ENCODE results near the gene NPPA.

The NPPA gene

DNA sequence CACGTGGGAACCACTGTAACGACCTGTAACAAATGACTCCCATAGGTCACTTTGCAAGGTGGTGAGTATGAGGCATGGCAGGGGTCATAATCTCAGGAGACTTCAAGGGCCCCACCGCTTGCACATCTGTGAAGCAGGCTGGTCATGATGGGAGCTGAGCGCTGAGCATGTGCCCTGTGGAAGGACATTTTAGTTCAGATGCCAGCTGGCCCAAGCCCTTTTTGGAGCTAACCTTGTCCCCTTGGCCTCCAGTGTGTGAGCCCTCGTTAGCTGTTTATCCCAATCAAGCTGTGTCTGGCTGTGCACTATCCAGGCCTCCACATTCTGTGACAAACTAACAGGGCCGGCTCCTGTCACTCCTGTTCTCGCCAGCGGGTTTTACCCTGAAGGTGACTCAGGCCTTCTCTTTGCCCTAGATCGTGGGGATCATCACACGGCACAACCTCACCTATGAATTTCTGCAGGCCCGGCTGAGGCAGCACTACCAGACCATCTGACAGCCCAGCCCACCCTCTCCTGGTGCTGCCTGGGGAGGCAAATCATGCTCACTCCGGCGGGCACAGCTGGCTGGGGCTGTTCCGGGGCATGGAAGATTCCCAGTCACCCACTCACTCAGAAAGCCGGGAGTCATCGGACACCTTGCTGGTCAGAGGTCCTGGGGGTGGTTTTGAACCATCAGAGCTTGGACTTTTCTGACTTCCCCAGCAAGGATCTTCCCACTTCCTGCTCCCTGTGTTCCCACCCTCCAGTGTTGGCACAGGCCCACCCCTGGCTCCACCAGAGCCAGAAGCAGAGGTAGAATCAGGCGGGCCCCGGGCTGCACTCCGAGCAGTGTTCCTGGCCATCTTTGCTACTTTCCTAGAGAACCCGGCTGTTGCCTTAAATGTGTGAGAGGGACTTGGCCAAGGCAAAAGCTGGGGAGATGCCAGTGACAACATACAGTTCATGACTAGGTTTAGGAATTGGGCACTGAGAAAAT is 7.6 kb downstream of the NPPA start:
- H3K27ac ChIP-seq, result no peak overlapping the region

DNA sequence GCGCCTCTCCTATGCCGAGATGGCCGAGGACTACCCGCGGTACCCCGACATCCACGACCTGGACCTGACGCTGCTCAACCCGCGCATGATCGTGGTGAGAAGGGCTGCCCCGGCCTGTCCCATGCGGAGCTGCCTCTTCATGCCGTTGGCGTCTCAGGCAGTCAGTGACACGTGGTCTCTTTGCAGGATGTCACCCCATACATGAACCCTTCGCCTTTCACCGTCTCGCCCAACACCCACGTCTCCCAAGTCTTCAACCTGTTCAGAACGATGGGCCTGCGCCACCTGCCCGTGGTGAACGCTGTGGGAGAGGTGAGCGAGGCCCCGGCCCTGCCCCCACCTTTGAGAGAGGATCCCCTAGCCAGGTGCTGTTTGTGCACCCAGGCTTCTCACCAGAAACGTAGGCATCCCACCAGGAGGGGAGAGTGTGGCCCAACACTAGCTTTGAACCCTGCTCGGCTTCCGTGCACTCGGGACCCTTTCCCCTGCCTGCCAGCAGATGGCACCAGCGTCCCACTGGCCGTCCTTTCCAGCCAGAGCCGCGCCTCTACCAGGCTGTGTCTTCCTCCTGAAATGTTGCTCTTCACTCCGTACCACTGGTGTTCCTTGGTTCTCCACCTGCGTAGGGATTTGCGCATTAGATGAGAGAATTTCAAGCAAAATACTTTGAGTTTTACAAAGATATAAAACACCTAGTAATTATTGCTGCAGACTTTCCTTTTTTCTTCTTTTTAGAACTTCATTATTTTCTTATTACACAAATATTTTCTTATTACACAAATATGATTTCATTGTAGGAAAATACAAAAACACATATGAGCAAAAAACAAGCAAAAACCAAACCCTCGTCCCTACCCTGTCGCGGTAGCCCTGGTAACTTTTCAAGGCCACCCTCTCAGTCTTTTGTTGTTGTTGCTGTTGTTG is 9.0 kb downstream of the NPPA start:
- no peak overlapping the region for H3K4me3 ChIP-seq (IDR thresholded peaks at IDR 0.05; ENCODE audit: insufficient read depth, low read depth, low read length)
- no peaks in the 10 kb centered on the region for H3K36me3 ChIP-seq (ENCODE audit: insufficient read depth)
- no peaks in the 10 kb centered on the region for H3K79me2 ChIP-seq (ENCODE audit: insufficient read depth, low read depth)
- H2AFZ ChIP-seq (ENCODE audit: low read depth), result no peak overlapping the region
- no peak overlapping the region for H3K27ac ChIP-seq
- TF ChIP-seq, protein P1, sequence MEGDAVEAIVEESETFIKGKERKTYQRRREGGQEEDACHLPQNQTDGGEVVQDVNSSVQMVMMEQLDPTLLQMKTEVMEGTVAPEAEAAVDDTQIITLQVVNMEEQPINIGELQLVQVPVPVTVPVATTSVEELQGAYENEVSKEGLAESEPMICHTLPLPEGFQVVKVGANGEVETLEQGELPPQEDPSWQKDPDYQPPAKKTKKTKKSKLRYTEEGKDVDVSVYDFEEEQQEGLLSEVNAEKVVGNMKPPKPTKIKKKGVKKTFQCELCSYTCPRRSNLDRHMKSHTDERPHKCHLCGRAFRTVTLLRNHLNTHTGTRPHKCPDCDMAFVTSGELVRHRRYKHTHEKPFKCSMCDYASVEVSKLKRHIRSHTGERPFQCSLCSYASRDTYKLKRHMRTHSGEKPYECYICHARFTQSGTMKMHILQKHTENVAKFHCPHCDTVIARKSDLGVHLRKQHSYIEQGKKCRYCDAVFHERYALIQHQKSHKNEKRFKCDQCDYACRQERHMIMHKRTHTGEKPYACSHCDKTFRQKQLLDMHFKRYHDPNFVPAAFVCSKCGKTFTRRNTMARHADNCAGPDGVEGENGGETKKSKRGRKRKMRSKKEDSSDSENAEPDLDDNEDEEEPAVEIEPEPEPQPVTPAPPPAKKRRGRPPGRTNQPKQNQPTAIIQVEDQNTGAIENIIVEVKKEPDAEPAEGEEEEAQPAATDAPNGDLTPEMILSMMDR (conservative IDR thresholded peaks at IDR 0.05; ENCODE audit: low read depth, low read length), result peak; percentile 93
- no peaks in the 10 kb centered on the region for H4K20me1 ChIP-seq (ENCODE audit: insufficient read depth)
- peaks cover 6% of the 10 kb centered on the region for H3K4me1 ChIP-seq (ENCODE audit: low read depth, poor library complexity, severe bottlenecking)
- H3K9ac ChIP-seq, result no peak overlapping the region
- H3K4me2 ChIP-seq, result no peak overlapping the region
- no peaks in the 10 kb centered on the region for H3K27me3 ChIP-seq (ENCODE audit: insufficient read depth, low read depth)

More for the DNA sequence above, 7.6 kb downstream of the NPPA start:
- Histone ChIP-seq H3K4me3 (IDR thresholded peaks at IDR 0.05; ENCODE audit: insufficient read depth, low read depth, low read length) (no peak overlapping the region), H3K79me2 (ENCODE audit: insufficient read depth, low read depth) (no peaks in the 10 kb centered on the region), H3K36me3 (ENCODE audit: insufficient read depth) (no peaks in the 10 kb centered on the region), H4K20me1 (ENCODE audit: insufficient read depth) (no peaks in the 10 kb centered on the region), H3K27me3 (ENCODE audit: insufficient read depth, low read depth) (no peaks in the 10 kb centered on the region), H3K9ac (no peak overlapping the region), H3K4me2 (no peak overlapping the region), H2AFZ (ENCODE audit: low read depth) (no peak overlapping the region), H3K4me1 (ENCODE audit: low read depth, poor library complexity, severe bottlenecking) (peaks cover 6% of the 10 kb centered on the region)
- TF ChIP-seq, protein P1 (conservative IDR thresholded peaks at IDR 0.05; ENCODE audit: low read depth, low read length), result no peak

DNA sequence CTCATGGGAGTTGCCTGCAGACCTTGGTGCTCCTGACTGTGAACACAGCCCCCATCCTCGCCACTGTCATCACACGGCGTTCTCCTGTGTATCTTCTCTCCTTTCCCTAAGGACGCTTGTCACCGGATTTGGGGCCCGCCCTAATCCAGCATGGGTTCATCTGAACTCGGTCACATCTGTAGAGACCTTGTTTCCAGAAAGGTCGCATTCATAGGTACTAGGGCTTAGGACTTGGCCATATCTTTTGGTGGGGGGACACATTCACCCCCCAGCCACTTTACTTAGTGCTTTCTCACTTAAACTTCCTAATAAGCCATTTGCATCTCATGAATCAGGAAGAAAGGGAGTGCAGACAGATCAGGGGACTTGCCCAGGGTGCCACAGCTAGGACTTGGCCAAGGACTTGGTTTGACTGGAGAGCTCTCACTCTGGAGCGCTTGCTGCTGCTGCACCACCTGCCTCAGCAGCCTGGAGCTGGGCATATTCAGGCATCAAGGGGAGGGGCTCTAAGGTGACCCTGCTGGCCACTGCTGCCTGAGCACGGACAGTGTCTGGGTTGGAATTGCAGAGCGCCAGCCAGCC is 9.7 kb downstream of the NPPA start:
- Histone ChIP-seq H3K27ac (no peak overlapping the region), H3K9ac (no peak overlapping the region), H2AFZ (ENCODE audit: low read depth) (no peak overlapping the region), H3K27me3 (ENCODE audit: insufficient read depth, low read depth) (no peaks in the 10 kb centered on the region), H4K20me1 (ENCODE audit: insufficient read depth) (no peaks in the 10 kb centered on the region), H3K36me3 (ENCODE audit: insufficient read depth) (no peaks in the 10 kb centered on the region), H3K79me2 (ENCODE audit: insufficient read depth, low read depth) (no peaks in the 10 kb centered on the region), H3K4me3 (IDR thresholded peaks at IDR 0.05; ENCODE audit: insufficient read depth, low read depth, low read length) (no peak overlapping the region), H3K4me2 (no peak overlapping the region), H3K4me1 (ENCODE audit: low read depth, poor library complexity, severe bottlenecking) (peaks cover 6% of the 10 kb centered on the region)
- TF ChIP-seq, protein P1 (conservative IDR thresholded peaks at IDR 0.05; ENCODE audit: low read depth, low read length), result no peak

Data from KMS-11 (cell line).